ENCODE data around the gene PDE4D. TPM values are rescaled to one million over a fixed set of nuclear protein-coding genes. Genes with fewer than 3 reads are reported as not detected.
A peak's percentile ranks its signal among the peaks of the same experiment; 100 is the strongest.

PDE4D gene
- polyA plus RNA-seq, 3 donors: 17.7 to 21.3 (median 19.7) TPM

- no peak for DNase-seq
These were observed 526.7 kb downstream of the PDE4D start for GRCh38 chr5:59366784-59367183.

GRCh38 chr5:59362438-59362837, 531.1 kb downstream of the PDE4D start:
- no peak for DNase-seq

GRCh38 chr5:59361454-59361853, 532.1 kb downstream of the PDE4D start:
- DNase-seq: no peak

- no peak for DNase-seq
These were observed 533.4 kb downstream of the PDE4D start for GRCh38 chr5:59360130-59360555.

- no peak for DNase-seq
These were observed 535.3 kb downstream of the PDE4D start for GRCh38 chr5:59358005-59358861.

GRCh38 chr5:59357381-59357977, 536.0 kb downstream of the PDE4D start:
- no peak for DNase-seq

- no peak for DNase-seq
These were observed 536.6 kb downstream of the PDE4D start for GRCh38 chr5:59356813-59357380.

- no peak for DNase-seq
These were observed 538.7 kb downstream of the PDE4D start for GRCh38 chr5:59354811-59355210.

GRCh38 chr5:59354274-59354673, 539.3 kb downstream of the PDE4D start:
- DNase-seq: no peak

GRCh38 chr5:59351076-59351794, 542.3 kb downstream of the PDE4D start:
- DNase-seq: no peak

GRCh38 chr5:59348189-59348588, 545.3 kb downstream of the PDE4D start:
- DNase-seq: no peak

- DNase-seq: peak; percentile 44
These were observed 546.5 kb downstream of the PDE4D start for GRCh38 chr5:59346982-59347381.

GRCh38 chr5:59346514-59346913, 547.0 kb downstream of the PDE4D start:
- no peak for DNase-seq

GRCh38 chr5:59342181-59342580, 551.3 kb downstream of the PDE4D start:
- no peak for DNase-seq

- no peak for DNase-seq
These were observed 551.8 kb downstream of the PDE4D start for GRCh38 chr5:59341760-59342159.

GRCh38 chr5:59341155-59341554, 552.4 kb downstream of the PDE4D start:
- no peak for DNase-seq

- DNase-seq: no peak
These were observed 552.9 kb downstream of the PDE4D start for GRCh38 chr5:59340637-59341036.

- no peak for DNase-seq
These were observed 556.3 kb downstream of the PDE4D start for GRCh38 chr5:59337240-59337639.

GRCh38 chr5:59335544-59335943, 558.0 kb downstream of the PDE4D start:
- DNase-seq: no peak

GRCh38 chr5:59333416-59333815, 560.1 kb downstream of the PDE4D start:
- no peak for DNase-seq

GRCh38 chr5:59332236-59332973, 561.1 kb downstream of the PDE4D start:
- DNase-seq: no peak

GRCh38 chr5:59330680-59331079, 562.8 kb downstream of the PDE4D start:
- no peak for DNase-seq
